HEK293 (cell line): ENCODE results near the gene RALA.

Experiments used
- AEBP2 ChIP-seq: fragments of 450-650 bp; formaldehyde crosslinking; IDR thresholded peaks from 2 replicates; pipeline ENCODE4 v1.5.1; 2016; ENCODE audit warnings: missing biosample characterization, missing genetic modification characterization, borderline replicate concordance
- CTCF ChIP-seq: fragments of 450-650 bp; formaldehyde crosslinking; IDR thresholded peaks from 2 replicates; pipeline ENCODE4 v1.5.1; 2016; ENCODE audit warnings: missing biosample characterization, missing genetic modification characterization
- EGR2 ChIP-seq: fragments of 450-650 bp; formaldehyde crosslinking; IDR thresholded peaks from 2 replicates; pipeline ENCODE4 v1.5.1; 2016; ENCODE audit warnings: low read depth, missing biosample characterization, missing genetic modification characterization
- KLF1 ChIP-seq: fragments of 450-650 bp; formaldehyde crosslinking; IDR thresholded peaks from 2 replicates; pipeline ENCODE4 v1.5.1; 2016; ENCODE audit warnings: missing biosample characterization, missing genetic modification characterization
- PBX3 ChIP-seq: sonication (generic); formaldehyde crosslinking; IDR thresholded peaks from 2 replicates; pipeline ENCODE4 v1.8.1; 2022; ENCODE audit warnings: mild to moderate bottlenecking, moderate library complexity, missing genetic modification reagents
- PRDM4 ChIP-seq: fragments of 450-650 bp; formaldehyde crosslinking; IDR thresholded peaks from 2 replicates; pipeline ENCODE4 v1.5.1; 2017; ENCODE audit warnings: missing biosample characterization, missing genetic modification characterization
- YY1 ChIP-seq: fragments of 450-650 bp; formaldehyde crosslinking; IDR thresholded peaks from 2 replicates; pipeline ENCODE4 v1.5.1; 2018; ENCODE audit warnings: missing biosample characterization, missing genetic modification characterization
- ZBTB17 ChIP-seq: fragments of 450-650 bp; formaldehyde crosslinking; IDR thresholded peaks from 2 replicates; pipeline ENCODE4 v1.5.1; 2016; ENCODE audit warnings: missing biosample characterization, missing genetic modification characterization
- ZBTB48 ChIP-seq: fragments of 450-650 bp; formaldehyde crosslinking; IDR thresholded peaks from 2 replicates; pipeline ENCODE4 v1.5.1; 2016; ENCODE audit warnings: missing biosample characterization, missing genetic modification characterization
- ZNF138 ChIP-seq: fragments of 450-650 bp; formaldehyde crosslinking; IDR thresholded peaks from 2 replicates; pipeline ENCODE4 v1.5.1; 2016; ENCODE audit warnings: missing biosample characterization, missing genetic modification characterization, borderline replicate concordance
- ZNF571 ChIP-seq: fragments of 450-650 bp; formaldehyde crosslinking; IDR thresholded peaks from 2 replicates; pipeline ENCODE4 v1.5.0; 2017; ENCODE audit warnings: missing biosample characterization, missing genetic modification characterization
- ZNF654 ChIP-seq: fragments of 450-650 bp; formaldehyde crosslinking; IDR thresholded peaks from 2 replicates; pipeline ENCODE4 v1.5.1; 2016; ENCODE audit warnings: low read depth, missing biosample characterization, missing genetic modification characterization
- ZNF792 ChIP-seq: fragments of 450-650 bp; formaldehyde crosslinking; IDR thresholded peaks from 2 replicates; pipeline ENCODE4 v1.5.1; 2016; ENCODE audit warnings: missing biosample characterization, missing genetic modification characterization

- TF ChIP-seq ZNF654 (tag by site-specific recombination) (no peak), CTCF (tag by site-specific recombination) (no peak), ZBTB17 (tag by site-specific recombination) (no peak), ZNF138 (tag by site-specific recombination) (no peak), ZBTB48 (no peak), AEBP2 (tag by site-specific recombination) (no peak), YY1 (tag by site-specific recombination) (no peak), PRDM4 (tag by site-specific recombination) (no peak), KLF1 (tag by site-specific recombination) (no peak), ZNF792 (tag by site-specific recombination) (no peak), PBX3 (CRISPR knock-in tag) (no peak), ZNF571 (no peak), EGR2 (tag by site-specific recombination) (no peak)
These were observed 127.1 kb downstream of the RALA start for GRCh38 chr7:39750253-39751077.
